Ammon's horn (tissue), 1 donor: ENCODE data around the gene TMEM245.

ENCODE experiments used
- DNase-seq: peaks from one replicate; pipeline ENCODE4 v3.0.0-alpha.2; 2016; ENCODE audit warnings: low spot score

The TMEM245 gene

GRCh38 chr9:109101202-109101595 is 18.5 kb downstream of the TMEM245 start:
- no peak for DNase-seq

GRCh38 chr9:109100543-109101201 is 19.1 kb downstream of the TMEM245 start:
- no peak for DNase-seq

- DNase-seq, result no peak
Measured at GRCh38 chr9:109098960-109099308, 20.8 kb downstream of the TMEM245 start.

- peak; percentile 61 for DNase-seq
Measured at GRCh38 chr9:109098171-109098959, 21.4 kb downstream of the TMEM245 start.

- DNase-seq, result no peak
Measured at GRCh38 chr9:109097146-109097545, 22.6 kb downstream of the TMEM245 start.

DNA sequence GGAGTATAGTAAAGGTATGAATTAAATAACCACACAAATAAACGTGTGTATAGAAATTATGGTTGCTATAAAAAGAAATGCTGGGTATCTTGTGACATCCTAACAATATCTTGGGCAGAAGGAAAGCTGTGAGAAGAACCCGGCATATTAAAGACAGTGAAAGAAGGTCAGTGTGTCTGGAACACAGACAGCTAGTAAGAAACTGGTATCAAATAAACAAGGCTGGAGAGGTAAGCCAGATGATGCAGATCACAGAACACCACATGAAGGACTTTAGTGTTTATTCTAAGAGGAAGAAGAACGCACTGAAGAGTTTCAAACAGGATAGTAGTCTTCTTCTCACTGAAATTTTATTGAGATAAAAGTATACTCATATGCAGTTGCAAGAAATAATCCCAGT is 24.4 kb downstream of the TMEM245 start:
- DNase-seq, result no peak

DNA sequence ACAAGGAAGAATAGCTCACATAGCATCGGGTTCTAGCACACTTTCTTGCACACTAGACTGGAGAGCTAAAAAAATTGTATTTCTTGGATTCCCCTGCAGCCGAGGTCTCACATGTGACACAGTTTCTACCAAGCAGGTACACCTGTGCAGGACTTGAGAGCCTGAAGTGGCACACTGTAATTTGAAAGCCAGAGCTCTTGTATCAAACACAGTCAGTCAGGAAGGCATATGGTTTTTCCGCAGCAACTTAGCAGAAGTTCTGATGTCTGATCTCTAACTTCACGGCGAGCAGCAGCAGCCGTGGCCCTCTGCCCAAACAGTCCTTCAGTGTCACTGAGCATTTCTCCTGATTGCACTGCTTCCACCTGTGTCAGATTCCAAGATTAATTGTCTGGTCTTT is 25.5 kb downstream of the TMEM245 start:
- DNase-seq, result no peak

GRCh38 chr9:109092587-109092986 is 27.2 kb downstream of the TMEM245 start:
- no peak for DNase-seq

GRCh38 chr9:109092051-109092580 is 27.6 kb downstream of the TMEM245 start:
- DNase-seq, result no peak

DNA sequence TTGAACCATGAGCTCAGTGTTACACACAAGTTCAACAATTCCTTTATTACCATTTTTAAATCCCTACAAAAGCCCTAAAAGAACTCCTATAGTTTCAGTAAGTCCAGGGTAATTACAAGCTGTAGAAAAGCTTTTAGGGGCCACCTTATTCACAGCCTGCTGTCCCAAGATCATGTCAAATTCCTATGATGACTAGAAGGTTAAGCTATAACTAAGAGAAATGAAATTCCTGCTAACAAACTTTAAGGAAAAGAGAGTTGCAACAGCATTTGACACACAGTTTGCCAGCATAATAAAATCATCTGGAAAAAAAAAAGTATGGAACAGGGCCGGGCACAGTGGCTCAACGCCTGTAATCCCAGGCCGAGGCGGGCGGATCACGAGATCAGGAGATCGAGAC is 31.5 kb downstream of the TMEM245 start:
- no peak for DNase-seq

- DNase-seq, result no peak
Measured at GRCh38 chr9:109087795-109088194, 32.0 kb downstream of the TMEM245 start.

DNA sequence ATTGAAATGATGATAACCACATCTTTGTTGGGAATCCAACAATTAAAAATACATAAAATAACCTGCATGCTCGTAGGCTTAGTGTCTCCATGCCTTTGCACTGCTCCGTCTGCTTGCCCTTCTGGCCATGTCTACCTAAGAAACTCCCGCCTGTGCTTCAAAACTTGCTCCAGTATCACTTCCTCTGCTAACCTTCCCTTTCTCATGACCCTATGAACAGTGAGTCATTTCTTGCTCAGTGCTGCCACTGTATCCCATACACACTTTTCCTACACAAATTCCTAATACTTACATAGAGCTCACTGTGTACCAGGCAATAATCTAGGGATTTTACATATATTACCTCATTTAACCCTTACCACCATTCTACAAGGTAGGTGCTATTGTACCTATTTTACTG is 33.5 kb downstream of the TMEM245 start:
- peak; percentile 14 for DNase-seq

DNA sequence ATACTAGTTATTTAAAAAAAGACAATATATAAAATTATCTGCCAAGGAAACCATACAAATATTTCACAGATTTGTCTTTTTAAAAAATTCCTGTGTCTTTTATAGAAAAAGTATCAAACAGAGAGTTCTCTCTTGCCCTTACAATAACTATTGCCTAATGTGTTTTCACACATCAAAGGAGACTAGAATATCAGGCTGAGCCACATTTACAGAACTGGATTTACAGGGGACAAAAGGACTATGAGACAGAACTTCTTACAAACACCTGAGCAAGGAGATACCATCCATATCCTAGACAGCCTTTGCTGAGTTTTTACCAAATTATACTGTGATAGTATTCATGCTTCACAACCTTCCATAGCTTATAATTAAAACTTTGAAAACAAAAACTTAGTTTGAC is 34.2 kb downstream of the TMEM245 start:
- DNase-seq, result no peak

DNA sequence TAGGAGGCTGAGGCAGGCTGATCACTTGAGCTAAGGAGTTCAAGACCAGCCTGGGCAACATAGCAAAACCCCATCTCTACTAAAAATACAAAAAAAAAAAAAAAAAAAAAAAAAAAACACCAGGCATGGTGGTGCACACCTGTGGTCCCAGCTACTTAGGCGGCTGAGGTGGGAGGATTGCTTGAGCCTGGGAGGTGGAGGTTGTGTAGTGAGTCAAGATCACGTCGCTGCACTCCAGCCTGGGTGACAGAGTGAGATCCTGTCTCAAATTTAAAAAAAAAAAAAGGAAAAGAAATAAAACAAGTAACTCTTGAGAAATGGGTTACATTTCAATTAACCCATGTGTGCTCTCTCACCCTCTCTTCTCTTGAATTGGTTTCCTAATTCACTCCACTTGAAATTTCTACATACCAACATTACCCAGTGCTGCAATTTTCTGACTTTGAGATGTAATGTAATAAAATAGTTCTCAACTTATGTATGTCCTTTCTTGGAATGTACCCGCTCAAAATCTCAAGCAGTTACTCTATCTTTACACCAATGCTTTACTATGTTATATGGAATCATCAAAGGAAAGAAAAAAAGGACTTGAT is 35.8 kb downstream of the TMEM245 start:
- no peak for DNase-seq

DNA sequence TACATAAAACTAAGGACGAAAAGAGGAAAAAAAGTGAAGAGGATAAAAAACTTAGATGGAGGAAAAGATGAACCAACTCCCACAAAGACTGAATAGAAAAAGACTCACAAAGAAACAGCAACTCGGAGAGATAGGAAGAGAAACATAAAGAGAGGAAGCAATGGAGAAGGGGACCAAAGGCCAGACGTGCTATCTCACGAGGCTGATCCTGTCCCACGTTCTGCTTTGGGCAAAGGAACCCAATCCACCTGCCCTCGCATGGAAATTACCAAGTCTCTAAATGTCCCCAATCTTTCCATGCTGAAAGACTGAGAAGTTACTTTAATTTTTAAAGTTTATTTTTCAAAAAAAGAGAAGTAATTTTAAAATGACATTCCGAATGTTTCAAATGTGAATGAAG is 36.6 kb downstream of the TMEM245 start:
- no peak for DNase-seq

GRCh38 chr9:109082091-109082620 is 37.6 kb downstream of the TMEM245 start:
- DNase-seq, result no peak

DNA sequence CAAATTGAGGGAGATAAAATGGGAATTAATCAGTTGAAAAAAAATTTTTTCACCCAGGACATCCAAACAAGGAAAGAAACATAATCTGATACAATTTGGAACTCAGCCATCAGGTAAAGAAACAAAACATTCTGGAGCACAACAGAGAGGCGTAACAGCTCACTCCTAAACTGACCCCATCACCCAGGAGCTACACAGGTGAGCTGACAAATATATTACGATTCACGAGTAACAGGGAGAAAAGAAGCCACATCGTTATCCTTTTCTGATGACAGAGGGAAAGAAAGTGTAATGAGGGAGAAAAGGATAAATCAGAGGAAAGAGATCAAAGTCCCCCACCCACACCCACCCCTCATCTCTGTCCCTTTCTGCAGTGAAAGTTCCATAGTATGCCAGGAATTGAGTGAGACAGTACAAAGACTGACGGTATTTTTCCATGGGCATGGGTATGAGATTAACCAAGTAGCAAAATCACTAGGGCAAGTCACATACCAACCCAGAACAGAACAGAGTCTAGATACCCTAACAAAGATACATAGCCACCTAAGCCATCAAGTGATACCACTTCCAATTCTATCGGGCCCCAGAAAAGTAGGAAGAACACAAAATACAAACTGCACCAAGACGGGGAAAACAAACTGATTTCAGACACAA is 45.4 kb downstream of the TMEM245 start:
- no peak for DNase-seq

DNA sequence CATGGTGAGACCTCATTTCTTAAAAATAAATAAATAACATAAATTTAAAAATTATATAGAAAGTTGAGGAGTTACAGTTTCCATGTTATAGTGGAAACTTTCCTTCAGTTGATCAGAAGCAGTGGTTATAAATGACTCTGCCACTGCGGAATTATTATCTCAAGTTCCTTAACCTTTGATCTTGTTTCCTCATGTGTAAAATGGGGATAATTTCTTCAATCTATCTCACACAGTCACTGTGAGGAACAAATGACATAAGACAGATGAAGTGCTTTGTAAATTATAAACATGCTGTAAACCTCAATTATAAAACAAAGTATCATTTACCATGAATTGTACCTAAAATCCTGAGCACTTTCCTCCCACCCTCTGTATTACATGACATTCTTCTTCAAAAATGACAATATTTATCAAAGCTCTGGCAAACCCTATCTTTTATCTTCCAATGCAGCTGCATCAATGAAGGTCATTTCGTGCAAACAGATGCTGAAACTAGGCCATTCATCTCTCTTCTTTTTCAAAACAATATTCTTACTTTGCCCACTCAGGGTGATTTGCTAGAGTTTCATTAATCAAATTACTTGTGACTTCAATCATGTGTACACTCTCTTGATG is 46.8 kb downstream of the TMEM245 start:
- DNase-seq, result no peak

GRCh38 chr9:109072133-109072692 is 47.5 kb downstream of the TMEM245 start:
- DNase-seq, result no peak

- no peak for DNase-seq
Measured at GRCh38 chr9:109068764-109069163, 51.0 kb downstream of the TMEM245 start.

- no peak for DNase-seq
Measured at GRCh38 chr9:109064963-109065702, 54.6 kb downstream of the TMEM245 start.
